Upper lobe of left lung (tissue), 6 donors: ENCODE measurements around the gene KIF5A. TPM values are rescaled to one million over a fixed set of nuclear protein-coding genes. Genes with fewer than 3 reads are reported as not detected.

Experiments used
- ATAC-seq, 2 donors: fragments of 200-7000 bp; cut with Tn5 transposase; one replicate each; pipeline ENCODE4 v1.9.1; 2022; ENCODE audit warnings: mild to moderate bottlenecking in 2 of 2, moderate library complexity in 2 of 2; ENCODE audit not compliant: low FRiP score in 2 of 2
- DNase-seq, 2 donors: peaks; one replicate each; pipeline ENCODE4 v3.0.0-alpha.2; 2019 to 2020
- H3K27ac ChIP-seq, 4 donors: fragments of 200-600 bp; sonication (generic); one replicate each; pipeline ENCODE4 v1.5.1; 2016 to 2019
- H3K27me3 ChIP-seq, 4 donors: fragments of 200-600 bp; sonication (generic); one replicate each; pipeline ENCODE4 v1.5.1; 2017 to 2019
- H3K36me3 ChIP-seq, 4 donors: fragments of 200-600 bp; sonication (generic); one replicate each; pipeline ENCODE4 v1.5.1; 2016 to 2019
- H3K4me1 ChIP-seq, 4 donors: fragments of 200-600 bp; sonication (generic); one replicate each; pipeline ENCODE4 v1.5.1; 2018 to 2019
- H3K4me3 ChIP-seq, 4 donors: fragments of 200-600 bp; sonication (generic); one replicate each; pipeline ENCODE4 v1.5.1; 2017 to 2019; ENCODE audit warnings: mild to moderate bottlenecking in 2 of 4, moderate library complexity in 1 of 4
- H3K9me3 ChIP-seq, 4 donors: fragments of 200-600 bp; sonication (generic); one replicate each; pipeline ENCODE4 v1.5.1; 2018 to 2019
- CTCF ChIP-seq, 6 experiments: fragments of 450-650 bp in 4 of 6; fragments of 200-600 bp in 2 of 6; sonication (generic) in 2 of 6; IDR thresholded peaks; one replicate each; pipeline ENCODE4 v1.5.1; 2016 to 2019; ENCODE audit warnings: antibody characterized with exemption in 6 of 6
- EP300 ChIP-seq, 4 donors: sonication (generic); formaldehyde crosslinking; IDR thresholded peaks; one replicate each; pipeline ENCODE4 v1.5.1; 2017; ENCODE audit warnings: antibody characterized with exemption in 4 of 4, control low read depth in 2 of 4
- POLR2A ChIP-seq, 4 donors: fragments of 450-650 bp; IDR thresholded peaks; one replicate each; pipeline ENCODE4 v1.5.1; 2016 to 2017; ENCODE audit warnings: antibody characterized with exemption in 4 of 4, mild to moderate bottlenecking in 2 of 4
- POLR2AphosphoS5 ChIP-seq, 2 donors: sonication (generic); formaldehyde crosslinking; IDR thresholded peaks; one replicate each; pipeline ENCODE4 v1.5.1; 2017; ENCODE audit warnings: antibody characterized with exemption in 2 of 2
- WGBS, 2 donors: methylation state at CpG; one replicate each; pipeline ENCODE4 v1.1.5; 2017 to 2018; 5-methylcytosine and 5-hydroxymethylcytosine counted together
- total RNA-seq, 6 donors: library from RNA; depleted of rRNA in 4 of 6; stranded (reverse); fragments of >200 nt in 4 of 6; gene quantifications; one replicate each; pipeline versions ENCODE4 v1.1.0 to v1.2.1, GENCODE V29; 2016 to 2021
- donor health status: DM: no; HTN: no; CAD: no; lungs with moderate emphysema.
- donor health status: DM: no; HTN: yes; CAD: no; lungs with severe emphysema.

Gene KIF5A
- total RNA-seq, 6 donors from 2014 or later, result 0.06 to 0.39 (median 0.20) TPM; not detected in 1

- 94 to 95% methylated on average over 11 of the region's 11 CpGs for WGBS, 2 donors
Observed at GRCh38 chr12:57606821-57607220, 57.0 kb downstream of the KIF5A start.

GRCh38 chr12:57607958-57608663 lies 58.3 kb downstream of the KIF5A start:
- ATAC-seq, result no peak
- 89 to 90% methylated on average over 12 of the region's 12 CpGs for WGBS, 2 donors
- TF ChIP-seq EP300 (IDR thresholded peaks at IDR 0.05), result no peak
- TF ChIP-seq POLR2A (IDR thresholded peaks at IDR 0.05), result no peak
- no peak for TF ChIP-seq POLR2AphosphoS5 (IDR thresholded peaks at IDR 0.05)
- no peak for TF ChIP-seq CTCF (IDR thresholded peaks at IDR 0.05)

More at GRCh38 chr12:57606821-57607220, 57.0 kb downstream of the KIF5A start:
- Histone ChIP-seq H3K27ac (no peak overlapping the region), H3K4me3 (no peak overlapping the region), H3K4me1 (peaks cover 22 to 49% (median 33%) of the 10 kb centered on the region in 4 donors), H3K9me3 (no peaks in the 10 kb centered on the region), H3K36me3 (peaks cover 0 to 7% (median 2%) of the 10 kb centered on the region in 4 donors), H3K27me3 (peaks cover 0 to 11% (median 6%) of the 10 kb centered on the region in 4 donors)
- peak in 1 of 2 donors; percentile 60 for DNase-seq
- no peak for ATAC-seq
- TF ChIP-seq POLR2AphosphoS5 (IDR thresholded peaks at IDR 0.05) (no peak), POLR2A (IDR thresholded peaks at IDR 0.05) (no peak), EP300 (IDR thresholded peaks at IDR 0.05) (no peak), CTCF (IDR thresholded peaks at IDR 0.05) (no peak)

GRCh38 chr12:57609101-57609780 lies 59.4 kb downstream of the KIF5A start:
- no peaks in the 10 kb centered on the region for H3K9me3 ChIP-seq
- DNase-seq, result no peak
- peaks cover 0 to 13% (median 8%) of the 10 kb centered on the region in 4 donors for H3K27me3 ChIP-seq
- H3K36me3 ChIP-seq, result no peaks in the 10 kb centered on the region
- TF ChIP-seq POLR2A (IDR thresholded peaks at IDR 0.05), result no peak
- no peak for TF ChIP-seq CTCF (IDR thresholded peaks at IDR 0.05)
- TF ChIP-seq POLR2AphosphoS5 (IDR thresholded peaks at IDR 0.05), result no peak
- TF ChIP-seq EP300 (IDR thresholded peaks at IDR 0.05), result no peak
- no peak overlapping the region for H3K4me3 ChIP-seq
- ATAC-seq, result no peak
- WGBS, 2 donors, result 77 to 79% methylated on average over 19 of the region's 19 CpGs
- peaks cover 14 to 40% (median 33%) of the 10 kb centered on the region in 4 donors for H3K4me1 ChIP-seq
- peak overlapping the region in 3 of 4 donors; percentile 74 to 77 (median 75) for H3K27ac ChIP-seq

More at GRCh38 chr12:57607958-57608663, 58.3 kb downstream of the KIF5A start:
- H3K9me3 ChIP-seq, result no peaks in the 10 kb centered on the region
- no peaks in the 10 kb centered on the region for H3K36me3 ChIP-seq
- DNase-seq, result no peak
- H3K27ac ChIP-seq, result no peak overlapping the region
- peaks cover 0 to 13% (median 8%) of the 10 kb centered on the region in 4 donors for H3K27me3 ChIP-seq
- no peak overlapping the region for H3K4me3 ChIP-seq
- peaks cover 22 to 50% (median 37%) of the 10 kb centered on the region in 4 donors for H3K4me1 ChIP-seq

- peaks cover 11 to 33% (median 31%) of the 10 kb centered on the region in 4 donors for H3K4me1 ChIP-seq
- H3K36me3 ChIP-seq, result no peaks in the 10 kb centered on the region
- DNase-seq (peak in 1 of 2 donors; percentile 85), ATAC-seq (peak in 1 of 2 donors; percentile 11)
- TF ChIP-seq POLR2AphosphoS5 (IDR thresholded peaks at IDR 0.05) (no peak), CTCF (IDR thresholded peaks at IDR 0.05) (no peak), POLR2A (IDR thresholded peaks at IDR 0.05) (no peak), EP300 (IDR thresholded peaks at IDR 0.05) (no peak)
- 44 to 57% methylated on average over 27 to 28 of the region's 34 CpGs for WGBS, 2 donors
- peak overlapping the region; percentile 30 to 77 (median 74) for H3K27ac ChIP-seq
- H3K4me3 ChIP-seq, result peak overlapping the region in 3 of 4 donors; percentile 46 to 76 (median 57)
- H3K27me3 ChIP-seq, result peaks cover 0 to 11% (median 4%) of the 10 kb centered on the region in 4 donors
- H3K9me3 ChIP-seq, result no peaks in the 10 kb centered on the region
Observed at GRCh38 chr12:57609781-57610553, 60.1 kb downstream of the KIF5A start.
